Loucy (cell line): ENCODE data around the gene PIK3C3.
A peak's percentile ranks its signal among the peaks of the same experiment; 100 is the strongest.

Experiments
- CTCF ChIP-seq: fragments of 200-600 bp; sonication (generic); conservative IDR thresholded peaks from 2 replicates; pipeline ENCODE4 v1.5.1; 2014; ENCODE audit warnings: mild to moderate bottlenecking, antibody characterized with exemption, low read length
- EZH2phosphoT487 ChIP-seq: fragments of 200-600 bp; IDR thresholded peaks from 2 replicates; pipeline ENCODE4 v1.6.1; 2018; ENCODE audit warnings: antibody characterized with exemption, mild to moderate bottlenecking, moderate library complexity, borderline replicate concordance

GRCh38 chr18:42072407-42072806, 117.4 kb downstream of the PIK3C3 start:
- peak; percentile 50 for TF ChIP-seq CTCF
- no peak for TF ChIP-seq EZH2phosphoT487
